ENCODE data around the gene MCTP2.
"Not testable (repeated sequence)": the region's sequence is repeated elsewhere in the genome, so short reads cannot be mapped to it uniquely, and the experiment has no call there.

The MCTP2 gene

DNA sequence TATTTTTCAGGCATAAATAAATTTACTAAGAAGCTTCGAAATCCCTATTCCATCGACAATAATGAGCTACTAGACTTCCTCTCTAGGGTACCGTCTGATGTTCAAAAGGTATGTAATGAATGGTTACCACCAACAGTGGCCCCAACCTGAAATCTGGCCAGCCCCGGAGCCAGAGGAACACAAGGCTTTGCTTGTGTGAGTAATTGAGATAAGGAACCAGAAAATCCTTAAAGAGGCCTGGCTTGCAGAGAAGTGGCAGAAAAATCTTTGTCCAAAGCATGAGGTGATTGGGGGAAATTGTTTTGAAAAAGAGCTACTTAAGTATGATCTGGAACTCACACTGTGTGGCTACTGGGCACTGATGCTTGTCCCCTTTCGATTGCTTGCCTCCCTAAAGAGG lies 245.3 kb downstream of the MCTP2 start:
- DNase-seq (ENCODE audit: low spot score) = no peak
- TF ChIP-seq, protein P1, sequence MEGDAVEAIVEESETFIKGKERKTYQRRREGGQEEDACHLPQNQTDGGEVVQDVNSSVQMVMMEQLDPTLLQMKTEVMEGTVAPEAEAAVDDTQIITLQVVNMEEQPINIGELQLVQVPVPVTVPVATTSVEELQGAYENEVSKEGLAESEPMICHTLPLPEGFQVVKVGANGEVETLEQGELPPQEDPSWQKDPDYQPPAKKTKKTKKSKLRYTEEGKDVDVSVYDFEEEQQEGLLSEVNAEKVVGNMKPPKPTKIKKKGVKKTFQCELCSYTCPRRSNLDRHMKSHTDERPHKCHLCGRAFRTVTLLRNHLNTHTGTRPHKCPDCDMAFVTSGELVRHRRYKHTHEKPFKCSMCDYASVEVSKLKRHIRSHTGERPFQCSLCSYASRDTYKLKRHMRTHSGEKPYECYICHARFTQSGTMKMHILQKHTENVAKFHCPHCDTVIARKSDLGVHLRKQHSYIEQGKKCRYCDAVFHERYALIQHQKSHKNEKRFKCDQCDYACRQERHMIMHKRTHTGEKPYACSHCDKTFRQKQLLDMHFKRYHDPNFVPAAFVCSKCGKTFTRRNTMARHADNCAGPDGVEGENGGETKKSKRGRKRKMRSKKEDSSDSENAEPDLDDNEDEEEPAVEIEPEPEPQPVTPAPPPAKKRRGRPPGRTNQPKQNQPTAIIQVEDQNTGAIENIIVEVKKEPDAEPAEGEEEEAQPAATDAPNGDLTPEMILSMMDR (IDR thresholded peaks at IDR 0.05; ENCODE audit: extremely low read depth, missing control alignments) = no peak

DNA sequence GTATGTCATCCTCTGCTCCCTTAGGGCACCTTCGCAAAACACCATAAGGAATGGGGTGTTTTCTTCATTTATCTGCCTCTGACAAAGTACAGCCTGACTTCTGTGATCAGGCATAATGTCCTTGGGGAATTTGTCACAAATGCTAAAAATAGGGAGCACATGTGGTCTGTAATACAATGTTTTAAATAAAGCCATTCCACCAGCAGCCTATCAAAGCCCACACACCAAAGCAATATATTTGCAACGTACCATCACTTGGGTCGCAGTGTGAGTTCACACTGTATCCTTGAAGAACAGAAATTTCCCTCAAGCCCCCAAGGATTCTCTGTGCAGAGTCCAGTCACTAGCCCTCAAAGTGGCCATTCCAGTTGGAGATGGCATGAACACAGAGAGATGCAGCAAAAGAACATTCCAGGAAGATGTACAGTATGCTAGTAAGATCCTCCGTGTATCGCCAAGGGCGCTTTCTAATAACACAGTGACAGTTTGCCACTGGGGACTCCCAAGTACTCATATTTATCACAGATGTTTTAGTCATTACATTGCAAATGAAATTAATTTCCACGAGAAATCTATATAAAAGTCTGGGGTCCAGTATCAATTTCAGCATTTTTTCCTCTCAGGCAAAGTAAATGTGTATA lies 246.7 kb downstream of the MCTP2 start:
- no peak for DNase-seq (ENCODE audit: low spot score)

DNA sequence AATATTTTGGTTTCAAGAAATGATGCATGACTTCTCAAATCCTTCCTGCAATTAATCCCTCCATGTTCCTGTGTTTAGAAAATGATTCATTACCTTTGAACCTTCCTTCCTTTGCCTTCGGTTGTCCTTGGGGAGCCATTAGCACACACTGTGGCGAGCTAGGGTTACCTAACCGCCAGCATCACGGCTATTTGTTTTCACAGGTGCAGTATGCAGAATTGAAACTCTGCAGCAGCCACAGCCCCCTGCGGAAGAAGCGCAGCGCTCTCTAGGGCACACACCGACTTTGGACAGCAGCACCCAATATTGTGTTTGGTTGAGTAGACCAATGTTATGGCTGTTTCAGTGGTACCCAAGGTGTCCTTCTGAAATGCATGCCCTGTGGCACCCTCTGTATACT lies 247.4 kb downstream of the MCTP2 start:
- no peak for DNase-seq (ENCODE audit: low spot score)
- TF ChIP-seq, protein P1 (IDR thresholded peaks at IDR 0.05; ENCODE audit: extremely low read depth, missing control alignments) = no peak

More for the DNA sequence above, 246.7 kb downstream of the MCTP2 start:
- TF ChIP-seq, protein P1 (IDR thresholded peaks at IDR 0.05; ENCODE audit: extremely low read depth, missing control alignments) = no peak

DNA sequence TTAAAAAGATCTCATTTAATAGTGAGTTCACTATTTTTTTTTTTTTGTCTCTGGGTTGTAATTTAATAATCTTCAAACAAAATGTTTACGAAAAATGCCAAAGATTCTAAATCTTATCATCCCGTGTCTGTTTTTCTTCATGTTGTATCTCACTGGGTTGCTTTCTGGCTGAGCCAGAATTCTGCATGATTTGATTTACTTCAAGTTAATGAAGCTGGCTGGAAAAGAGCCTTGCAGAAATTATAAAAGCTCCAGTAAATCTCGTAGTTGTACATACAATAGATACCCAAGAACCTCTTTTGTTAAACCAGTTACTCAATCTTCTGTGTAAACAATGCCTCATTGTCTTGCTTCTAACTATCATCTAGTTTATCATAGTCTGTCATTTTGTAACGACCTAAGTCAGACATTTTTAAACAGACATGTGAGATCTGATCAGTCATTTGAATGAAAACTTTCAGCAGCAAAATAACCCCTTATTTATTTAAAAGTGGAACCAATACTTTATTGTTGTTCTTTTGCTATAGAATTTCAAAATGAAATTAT lies 249.0 kb downstream of the MCTP2 start:
- TF ChIP-seq, protein P1 (IDR thresholded peaks at IDR 0.05; ENCODE audit: extremely low read depth, missing control alignments) = no peak
- no peak for DNase-seq (ENCODE audit: low spot score)

DNA sequence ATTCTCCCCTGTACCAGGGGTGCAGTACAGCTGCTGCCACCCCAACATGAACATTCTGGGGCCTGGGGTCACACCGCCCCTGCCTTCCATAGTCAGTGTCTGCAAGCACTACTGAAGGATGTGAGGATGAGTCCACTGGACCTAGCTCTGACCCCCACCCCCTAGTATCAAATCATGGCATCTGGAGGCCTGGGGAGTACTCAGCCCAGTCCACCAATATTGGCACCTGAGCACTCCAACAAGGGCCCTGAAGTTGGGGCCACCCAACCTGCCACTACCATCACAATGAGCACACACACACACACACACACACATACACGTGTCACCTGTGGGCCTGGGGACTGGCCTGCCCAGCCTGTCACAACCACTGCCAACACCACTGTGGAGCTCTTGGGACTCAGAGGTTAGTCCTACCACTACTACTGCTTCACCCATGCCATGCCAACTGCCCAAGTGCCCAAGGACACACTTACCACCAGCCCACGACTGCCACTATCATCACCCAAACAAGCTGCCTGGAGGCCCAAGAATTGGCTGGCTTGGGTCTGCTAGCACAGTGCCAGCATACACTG lies 253.9 kb downstream of the MCTP2 start:
- TF ChIP-seq, protein P1 (IDR thresholded peaks at IDR 0.05; ENCODE audit: extremely low read depth, missing control alignments) = no peak
- DNase-seq (ENCODE audit: low spot score) = no peak

DNA sequence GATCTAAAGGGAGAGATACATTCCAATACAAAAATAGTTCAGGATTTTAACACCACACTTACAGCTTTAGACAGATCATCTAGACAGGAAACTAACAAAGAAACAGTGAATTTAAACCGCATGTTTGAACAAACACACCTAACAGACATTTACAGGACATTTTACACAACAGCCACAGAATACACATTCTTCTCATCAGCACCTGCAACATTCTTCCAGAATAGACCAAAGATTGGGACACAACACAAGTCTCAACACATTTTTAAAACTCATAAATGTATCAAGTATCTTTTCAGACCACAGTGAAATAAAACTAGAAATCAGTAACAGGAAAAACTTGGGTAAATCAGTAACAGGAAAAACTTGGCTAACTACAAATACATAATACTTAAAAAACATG lies 256.3 kb downstream of the MCTP2 start:
- TF ChIP-seq, protein P1 (IDR thresholded peaks at IDR 0.05; ENCODE audit: extremely low read depth, missing control alignments) = no peak
- no peak for DNase-seq (ENCODE audit: low spot score)

DNA sequence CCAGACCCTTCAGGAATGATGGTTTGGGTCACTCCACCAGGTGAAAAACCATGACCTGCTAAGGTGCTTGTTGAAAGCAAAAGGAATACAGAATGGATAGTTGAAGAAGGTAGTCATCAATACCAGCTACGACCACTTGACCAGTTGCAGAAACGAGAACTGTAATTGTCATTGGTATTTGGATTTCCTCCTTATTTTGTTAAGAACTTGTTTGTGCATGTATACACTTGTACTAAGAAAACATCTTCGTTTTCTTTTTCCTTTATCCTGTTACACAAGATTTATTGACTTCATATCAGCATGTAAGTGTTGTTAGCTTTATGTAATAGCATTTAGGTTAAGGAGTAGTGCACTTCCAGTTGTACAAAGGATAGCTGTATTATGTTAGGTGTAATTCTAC lies 261.8 kb downstream of the MCTP2 start:
- no peak for DNase-seq (ENCODE audit: low spot score)
- TF ChIP-seq, protein P1 (IDR thresholded peaks at IDR 0.05; ENCODE audit: extremely low read depth, missing control alignments) = no peak

DNA sequence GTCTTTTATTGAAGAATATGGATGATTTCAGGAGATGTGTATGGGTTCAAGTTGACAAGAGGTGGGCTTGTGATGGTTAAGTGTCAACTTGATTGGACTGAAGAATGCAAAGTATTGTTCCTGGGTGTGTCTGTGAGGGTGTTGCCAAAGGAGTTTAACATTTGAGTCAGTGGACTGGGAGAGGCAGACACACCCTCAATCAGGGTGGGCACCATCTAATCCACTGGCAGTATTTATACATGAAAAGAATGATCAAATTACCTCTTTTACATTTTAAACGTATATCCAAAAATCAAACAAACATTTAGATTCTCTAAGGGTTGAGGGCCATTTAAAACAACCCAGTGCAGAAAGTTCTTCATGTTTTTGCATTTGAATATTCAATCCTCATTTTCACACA lies 262.2 kb downstream of the MCTP2 start:
- DNase-seq (ENCODE audit: low spot score) = not testable (repeated sequence)
